GM19023 (cell line): Measurements from ENCODE around the gene RNF225.
A peak's percentile ranks its signal among the peaks of the same experiment; 100 is the strongest.
"Not testable (repeated sequence)": the region's sequence is repeated elsewhere in the genome, so short reads cannot be mapped to it uniquely, and the experiment has no call there.

Source experiments
- ATAC-seq: cut with Tn5 transposase; IDR thresholded peaks from one replicate; pipeline ENCODE4 v1.9.1; 2021; ENCODE audit warnings: mild to moderate bottlenecking, moderate library complexity; ENCODE audit not compliant: unreplicated experiment

Gene RNF225

GRCh38 chr19:58395220-58395978, at the start of gene RNF225:
RNF225 (plus strand) TSS chr19:58395656; CDS start chr19:58396090, 434 bp downstream.
- ATAC-seq = no peak

GRCh38 chr19:58346961-58347929, 48.2 kb upstream of the RNF225 start:
- peak; percentile 84 for ATAC-seq

GRCh38 chr19:58348080-58348479, 47.4 kb upstream of the RNF225 start:
- ATAC-seq = not testable (repeated sequence)

- ATAC-seq = no peak
Observed at GRCh38 chr19:58349590-58349989, 45.9 kb upstream of the RNF225 start.

- no peak for ATAC-seq
Observed at GRCh38 chr19:58350001-58350861, 45.2 kb upstream of the RNF225 start.

GRCh38 chr19:58350871-58351557, 44.4 kb upstream of the RNF225 start:
- ATAC-seq = no peak

- ATAC-seq = no peak
Observed at GRCh38 chr19:58351558-58351878, 43.9 kb upstream of the RNF225 start.

GRCh38 chr19:58351990-58352755, 43.3 kb upstream of the RNF225 start:
- ATAC-seq = no peak

GRCh38 chr19:58352760-58353671, 42.4 kb upstream of the RNF225 start, which contains the start of gene A1BG:
A1BG (minus strand) TSS chr19:58353492; CDS start chr19:58353437, 55 bp downstream.
- ATAC-seq = no peak

GRCh38 chr19:58353717-58354477, 41.6 kb upstream of the RNF225 start:
- ATAC-seq = no peak

GRCh38 chr19:58354478-58355030, 40.9 kb upstream of the RNF225 start:
- ATAC-seq = no peak

GRCh38 chr19:58355215-58355796, 40.1 kb upstream of the RNF225 start:
- no peak for ATAC-seq

GRCh38 chr19:58355908-58356765, 39.3 kb upstream of the RNF225 start:
- no peak for ATAC-seq

GRCh38 chr19:58356766-58357480, 38.5 kb upstream of the RNF225 start:
- ATAC-seq = no peak

- ATAC-seq = no peak
Observed at GRCh38 chr19:58357481-58358145, 37.8 kb upstream of the RNF225 start.
